Adrenal gland (tissue), 5 donors: ENCODE data around the gene HOXA3.

Experiments
- POLR2A ChIP-seq, 2 donors: fragments of 450-650 bp; IDR thresholded peaks; one replicate each; pipeline ENCODE4 v1.6.1; 2017; ENCODE audit warnings: antibody characterized with exemption in 2 of 2, mild to moderate bottlenecking in 2 of 2, moderate library complexity in 1 of 2
- TF ChIP-seq, protein P1 (sequence below), 6 experiments: fragments of 450-650 bp in 4 of 6; fragments of 200-600 bp in 2 of 6; sonication (generic) in 1 of 6; IDR thresholded peaks; 1 replicate in 5 of 6; 2 replicates in 1 of 6; pipeline versions ENCODE4 v1.5.1 to v1.8.0; 2016 to 2021; ENCODE audit warnings: antibody characterized with exemption in 6 of 6, mild to moderate bottlenecking in 2 of 6, moderate library complexity in 1 of 6
- donor health status: DM: no; HTN: no; CAD: no.

DNA sequence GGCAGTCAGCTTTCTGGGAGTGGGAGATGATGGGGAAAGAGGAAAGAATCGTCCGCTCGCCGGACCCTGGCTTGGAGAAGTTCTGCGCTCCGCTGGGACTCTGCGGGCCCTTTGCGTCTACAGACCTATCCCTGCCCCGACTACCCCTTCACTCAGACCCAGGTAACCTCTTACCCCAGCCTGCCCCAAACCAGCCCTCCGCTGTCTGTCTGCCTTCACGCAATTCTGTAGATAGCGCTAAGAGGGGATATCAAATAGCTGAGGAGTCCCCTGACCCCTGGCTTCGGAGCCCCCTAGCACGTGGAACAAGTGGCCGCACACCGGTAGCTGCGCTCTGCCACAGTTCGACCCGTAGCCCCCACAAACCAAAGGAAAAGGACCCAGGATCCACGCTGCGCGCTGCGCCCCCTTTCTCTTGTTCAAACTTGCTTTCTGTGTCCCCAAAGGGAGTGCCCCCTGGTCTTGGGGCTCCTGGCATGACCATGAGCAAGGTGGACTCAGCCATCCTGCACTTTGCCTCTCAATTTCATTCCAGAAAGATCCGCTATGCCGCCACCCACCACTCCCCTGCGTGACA, 28.8 kb downstream of the HOXA3 start:
- no peak for TF ChIP-seq POLR2A (IDR thresholded peaks at IDR 0.05)
- TF ChIP-seq, protein P1, sequence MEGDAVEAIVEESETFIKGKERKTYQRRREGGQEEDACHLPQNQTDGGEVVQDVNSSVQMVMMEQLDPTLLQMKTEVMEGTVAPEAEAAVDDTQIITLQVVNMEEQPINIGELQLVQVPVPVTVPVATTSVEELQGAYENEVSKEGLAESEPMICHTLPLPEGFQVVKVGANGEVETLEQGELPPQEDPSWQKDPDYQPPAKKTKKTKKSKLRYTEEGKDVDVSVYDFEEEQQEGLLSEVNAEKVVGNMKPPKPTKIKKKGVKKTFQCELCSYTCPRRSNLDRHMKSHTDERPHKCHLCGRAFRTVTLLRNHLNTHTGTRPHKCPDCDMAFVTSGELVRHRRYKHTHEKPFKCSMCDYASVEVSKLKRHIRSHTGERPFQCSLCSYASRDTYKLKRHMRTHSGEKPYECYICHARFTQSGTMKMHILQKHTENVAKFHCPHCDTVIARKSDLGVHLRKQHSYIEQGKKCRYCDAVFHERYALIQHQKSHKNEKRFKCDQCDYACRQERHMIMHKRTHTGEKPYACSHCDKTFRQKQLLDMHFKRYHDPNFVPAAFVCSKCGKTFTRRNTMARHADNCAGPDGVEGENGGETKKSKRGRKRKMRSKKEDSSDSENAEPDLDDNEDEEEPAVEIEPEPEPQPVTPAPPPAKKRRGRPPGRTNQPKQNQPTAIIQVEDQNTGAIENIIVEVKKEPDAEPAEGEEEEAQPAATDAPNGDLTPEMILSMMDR (IDR thresholded peaks at IDR 0.05) = no peak
